Thyroid gland (tissue), 4 donors: ENCODE data around the gene ZNF48. TPM values are rescaled to one million over a fixed set of nuclear protein-coding genes. Genes with fewer than 3 reads are reported as not detected.
"Not testable (repeated sequence)": the region's sequence is repeated elsewhere in the genome, so short reads cannot be mapped to it uniquely, and the experiment has no call there.

Experiments used
- DNase-seq, 2 donors: peaks; one replicate each; pipeline ENCODE4 v3.0.0-alpha.2; 2019
- H3K27ac ChIP-seq, 3 donors: fragments of 200-600 bp; sonication (generic); 1 replicate in 2 of 3; 2 replicates in 1 of 3; pipeline ENCODE4 v1.5.1; 2016 to 2019; ENCODE audit warnings: mild to moderate bottlenecking in 1 of 3, moderate library complexity in 1 of 3
- H3K27me3 ChIP-seq: fragments of 200-600 bp; sonication (generic); one replicate; pipeline ENCODE4 v1.5.1; 2019
- H3K36me3 ChIP-seq, 2 donors: fragments of 200-600 bp; sonication (generic); one replicate each; pipeline ENCODE4 v1.5.1; 2016 to 2019
- H3K4me1 ChIP-seq, 2 donors: fragments of 200-600 bp; sonication (generic); one replicate each; pipeline ENCODE4 v1.5.1; 2017 to 2019
- H3K4me3 ChIP-seq, 3 donors: fragments of 200-600 bp; sonication (generic); replicated peaks in 1 of 3; 1 replicate in 2 of 3; 2 replicates in 1 of 3; pipeline ENCODE4 v1.5.1; 2016; ENCODE audit warnings: mild to moderate bottlenecking in 1 of 3
- H3K9me3 ChIP-seq: fragments of 200-600 bp; sonication (generic); one replicate; pipeline ENCODE4 v1.5.1; 2017
- POLR2A ChIP-seq, 2 donors: fragments of 450-650 bp; IDR thresholded peaks; one replicate each; pipeline ENCODE4 v1.6.1; 2017; ENCODE audit warnings: antibody characterized with exemption in 2 of 2, mild to moderate bottlenecking in 2 of 2, moderate library complexity in 1 of 2
- WGBS, 2 donors: methylation state at CpG; one replicate each; pipeline ENCODE4 v1.1.5; 2017; 5-methylcytosine and 5-hydroxymethylcytosine counted together
- intact Hi-C: fragments of 100-400 bp; cut with DNase I; formaldehyde crosslinking; loops from one replicate; pipeline ENCODE4 v1.15.1; 2023
- total RNA-seq, 4 donors: library from RNA; depleted of rRNA; stranded (reverse); fragments of >200 nt; gene quantifications; one replicate each; pipeline ENCODE4 v1.2.3, GENCODE V29; 2016
- TF ChIP-seq, protein P1 (sequence below), 6 experiments: fragments of 200-600 bp in 3 of 6; fragments of 450-650 bp in 3 of 6; sonication (generic) in 3 of 6; IDR thresholded peaks; one replicate each; pipeline ENCODE4 v1.5.1; 2016 to 2019; ENCODE audit warnings: antibody characterized with exemption in 6 of 6, mild to moderate bottlenecking in 2 of 6, inconsistent platforms in 1 of 6, moderate library complexity in 1 of 6

The ZNF48 gene
- total RNA-seq, 4 donors from 2014 or later = 8.5 to 12.2 (median 9.4) TPM

- 6 to 10% methylated on average over 28 to 30 of the region's 31 CpGs for WGBS, 2 donors
These were observed 547 bp upstream of the ZNF48 start for GRCh38 chr16:30394592-30395154.

DNA sequence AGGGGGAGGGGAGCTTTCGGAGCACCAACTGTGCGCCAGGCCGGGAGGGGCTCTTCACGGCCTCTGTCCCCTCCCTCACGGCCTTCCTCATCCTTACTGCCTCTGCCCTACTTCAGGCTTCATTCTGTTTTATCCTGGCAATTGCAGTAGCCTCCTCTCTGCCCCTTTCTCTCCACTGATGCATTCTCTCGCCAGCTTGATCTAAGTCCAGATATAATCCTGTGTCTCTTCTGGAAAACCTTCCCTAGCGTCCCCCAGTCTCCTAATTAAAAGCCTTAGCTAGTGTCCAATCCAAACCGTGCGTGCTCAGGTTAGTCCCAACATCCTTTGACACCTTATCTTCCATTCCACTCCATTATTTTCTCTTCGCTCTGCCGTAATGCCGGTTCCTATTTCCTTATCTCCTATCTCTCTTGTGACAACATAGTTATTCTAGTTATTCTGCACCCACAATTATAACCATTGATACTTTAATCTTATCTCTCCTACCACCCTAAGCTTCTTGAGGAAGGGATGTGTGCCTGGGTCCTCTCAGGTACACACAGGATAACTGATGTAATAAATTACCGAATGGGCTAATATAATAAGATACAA lies 869 bp downstream of the ZNF48 start:
- Histone ChIP-seq H3K36me3 (peaks cover 10 to 11% of the 10 kb centered on the region in 2 donors), H3K4me3 (peak overlapping the region; percentile 38 to 88 (median 87)), H3K27me3 (no peaks in the 10 kb centered on the region), H3K9me3 (no peaks in the 10 kb centered on the region), H3K27ac (peak overlapping the region in 2 of 3 donors; percentile 21 to 69), H3K4me1 (peaks cover 9 to 30% of the 10 kb centered on the region in 2 donors)
- intact Hi-C loops = no loop called here
- no peak for TF ChIP-seq POLR2A (IDR thresholded peaks at IDR 0.05)
- TF ChIP-seq, protein P1, sequence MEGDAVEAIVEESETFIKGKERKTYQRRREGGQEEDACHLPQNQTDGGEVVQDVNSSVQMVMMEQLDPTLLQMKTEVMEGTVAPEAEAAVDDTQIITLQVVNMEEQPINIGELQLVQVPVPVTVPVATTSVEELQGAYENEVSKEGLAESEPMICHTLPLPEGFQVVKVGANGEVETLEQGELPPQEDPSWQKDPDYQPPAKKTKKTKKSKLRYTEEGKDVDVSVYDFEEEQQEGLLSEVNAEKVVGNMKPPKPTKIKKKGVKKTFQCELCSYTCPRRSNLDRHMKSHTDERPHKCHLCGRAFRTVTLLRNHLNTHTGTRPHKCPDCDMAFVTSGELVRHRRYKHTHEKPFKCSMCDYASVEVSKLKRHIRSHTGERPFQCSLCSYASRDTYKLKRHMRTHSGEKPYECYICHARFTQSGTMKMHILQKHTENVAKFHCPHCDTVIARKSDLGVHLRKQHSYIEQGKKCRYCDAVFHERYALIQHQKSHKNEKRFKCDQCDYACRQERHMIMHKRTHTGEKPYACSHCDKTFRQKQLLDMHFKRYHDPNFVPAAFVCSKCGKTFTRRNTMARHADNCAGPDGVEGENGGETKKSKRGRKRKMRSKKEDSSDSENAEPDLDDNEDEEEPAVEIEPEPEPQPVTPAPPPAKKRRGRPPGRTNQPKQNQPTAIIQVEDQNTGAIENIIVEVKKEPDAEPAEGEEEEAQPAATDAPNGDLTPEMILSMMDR (IDR thresholded peaks at IDR 0.05) = no peak
- WGBS, 2 donors = 17 to 18% methylated on average over 13 of the region's 13 CpGs
- no peak for DNase-seq

More at GRCh38 chr16:30394592-30395154, 547 bp upstream of the ZNF48 start:
- intact Hi-C loops = no loop called here
- no peak for TF ChIP-seq POLR2A (IDR thresholded peaks at IDR 0.05)
- TF ChIP-seq, protein P1 (IDR thresholded peaks at IDR 0.05) = no peak
- Histone ChIP-seq H3K4me3 (peak overlapping the region; percentile 57 to 88 (median 87)), H3K36me3 (peaks cover 10 to 11% of the 10 kb centered on the region in 2 donors), H3K27ac (peak overlapping the region; percentile 33 to 69 (median 53)), H3K9me3 (no peaks in the 10 kb centered on the region), H3K27me3 (no peaks in the 10 kb centered on the region), H3K4me1 (peaks cover 5 to 23% of the 10 kb centered on the region in 2 donors)
- DNase-seq = no peak

GRCh38 chr16:30396627-30397026 lies 1.4 kb downstream of the ZNF48 start:
- H3K9me3 ChIP-seq, H3K27ac ChIP-seq, H3K27me3 ChIP-seq, intact Hi-C loops, H3K4me3 ChIP-seq, DNase-seq: not testable (repeated sequence)
- Histone ChIP-seq H3K36me3 (peaks cover 10 to 11% of the 10 kb centered on the region in 2 donors), H3K4me1 (peaks cover 11 to 33% of the 10 kb centered on the region in 2 donors)
- 78 to 87% methylated on average over 4 of the region's 4 CpGs for WGBS, 2 donors

GRCh38 chr16:30397056-30397455 lies 1.8 kb downstream of the ZNF48 start:
- Histone ChIP-seq H3K9me3 (no peaks in the 10 kb centered on the region), H3K27ac (no peak overlapping the region), H3K4me3 (no peak overlapping the region), H3K27me3 (no peaks in the 10 kb centered on the region), H3K36me3 (peaks cover 10 to 11% of the 10 kb centered on the region in 2 donors), H3K4me1 (peaks cover 11 to 33% of the 10 kb centered on the region in 2 donors)
- DNase-seq = no peak
- 76 to 77% methylated on average over 4 of the region's 4 CpGs for WGBS, 2 donors
- intact Hi-C loops = no loop called here
- TF ChIP-seq POLR2A (IDR thresholded peaks at IDR 0.05) = no peak
- TF ChIP-seq, protein P1 (IDR thresholded peaks at IDR 0.05) = no peak

- intact Hi-C loops = no loop called here
- Histone ChIP-seq H3K27me3 (no peaks in the 10 kb centered on the region), H3K4me1 (peaks cover 11 to 33% of the 10 kb centered on the region in 2 donors), H3K36me3 (peaks cover 10 to 11% of the 10 kb centered on the region in 2 donors), H3K4me3 (no peak overlapping the region), H3K27ac (no peak overlapping the region), H3K9me3 (no peaks in the 10 kb centered on the region)
- DNase-seq = no peak
- TF ChIP-seq, protein P1 (IDR thresholded peaks at IDR 0.05) = no peak
- no peak for TF ChIP-seq POLR2A (IDR thresholded peaks at IDR 0.05)
- WGBS, 2 donors = 92 to 95% methylated on average over 21 to 35 of the region's 42 CpGs
These were observed 2.8 kb downstream of the ZNF48 start for GRCh38 chr16:30397776-30398660.
